HG02981 (cell line): Measurements from ENCODE around the gene PCDH9.

Experiments
- ATAC-seq: cut with Tn5 transposase; IDR thresholded peaks from one replicate; pipeline ENCODE4 v1.9.1; 2021; ENCODE audit warnings: mild to moderate bottlenecking, moderate library complexity; ENCODE audit not compliant: unreplicated experiment

PCDH9 gene

GRCh38 chr13:66427458-66427861, 802.7 kb downstream of the PCDH9 start:
- ATAC-seq = no peak

- ATAC-seq = no peak
Measured at GRCh38 chr13:66425741-66426140, 804.4 kb downstream of the PCDH9 start.

GRCh38 chr13:66424422-66424821, 805.7 kb downstream of the PCDH9 start:
- no peak for ATAC-seq

- ATAC-seq = no peak
Measured at GRCh38 chr13:66415444-66415843, 814.7 kb downstream of the PCDH9 start.

GRCh38 chr13:66414066-66414800, 815.9 kb downstream of the PCDH9 start:
- no peak for ATAC-seq

GRCh38 chr13:66410314-66410713, 819.8 kb downstream of the PCDH9 start:
- no peak for ATAC-seq

GRCh38 chr13:66409542-66409941, 820.6 kb downstream of the PCDH9 start:
- no peak for ATAC-seq

- ATAC-seq = no peak
Measured at GRCh38 chr13:66407128-66407527, 823.0 kb downstream of the PCDH9 start.

- no peak for ATAC-seq
Measured at GRCh38 chr13:66405908-66406802, 824.0 kb downstream of the PCDH9 start.

- no peak for ATAC-seq
Measured at GRCh38 chr13:66402546-66402945, 827.6 kb downstream of the PCDH9 start.

- ATAC-seq = no peak
Measured at GRCh38 chr13:66402066-66402465, 828.1 kb downstream of the PCDH9 start.

- no peak for ATAC-seq
Measured at GRCh38 chr13:66400292-66400691, 829.8 kb downstream of the PCDH9 start.

GRCh38 chr13:66399873-66400272, 830.3 kb downstream of the PCDH9 start:
- no peak for ATAC-seq

GRCh38 chr13:66397133-66397532, 833.0 kb downstream of the PCDH9 start:
- ATAC-seq = no peak

GRCh38 chr13:66391322-66391721, 838.8 kb downstream of the PCDH9 start:
- no peak for ATAC-seq

- ATAC-seq = no peak
Measured at GRCh38 chr13:66378894-66379293, 851.2 kb downstream of the PCDH9 start.

GRCh38 chr13:66377569-66377968, 852.6 kb downstream of the PCDH9 start:
- ATAC-seq = no peak

- no peak for ATAC-seq
Measured at GRCh38 chr13:66375756-66376155, 854.4 kb downstream of the PCDH9 start.

GRCh38 chr13:66369666-66370065, 860.5 kb downstream of the PCDH9 start:
- no peak for ATAC-seq

- ATAC-seq = no peak
Measured at GRCh38 chr13:66367356-66367755, 862.8 kb downstream of the PCDH9 start.

- no peak for ATAC-seq
Measured at GRCh38 chr13:66365101-66365500, 865.0 kb downstream of the PCDH9 start.

GRCh38 chr13:66364346-66364745, 865.8 kb downstream of the PCDH9 start:
- ATAC-seq = no peak
